Ovary (tissue), 9 donors: ENCODE results near the gene PMS1. TPM values are rescaled to one million over a fixed set of nuclear protein-coding genes. Genes with fewer than 3 reads are reported as not detected.

Source experiments
- DNase-seq, 5 donors: peaks; one replicate each; pipeline ENCODE4 v3.0.0-alpha.2; 2019 to 2020
- H3K27ac ChIP-seq, 2 donors: fragments of 200-600 bp; one replicate each; pipeline versions ENCODE4 v1.5.1 to v1.8.0; 2019 to 2022
- H3K27me3 ChIP-seq: fragments of 200-600 bp; one replicate; pipeline ENCODE4 v1.8.0; 2022
- H3K36me3 ChIP-seq: fragments of 200-600 bp; sonication (generic); one replicate; pipeline ENCODE4 v1.5.1; 2019
- H3K4me1 ChIP-seq: one replicate; pipeline ENCODE4 v1.8.1; 2013; ENCODE audit warnings: mild to moderate bottlenecking, moderate library complexity; ENCODE audit not compliant: insufficient read depth
- H3K4me3 ChIP-seq: fragments of 200-600 bp; sonication (generic); one replicate; pipeline ENCODE4 v1.5.1; 2017
- H3K9me3 ChIP-seq, 2 donors: fragments of 200-600 bp in 1 of 2; sonication (generic) in 1 of 2; one replicate each; pipeline versions ENCODE4 v1.5.1 to v1.8.1; 2013 to 2019; ENCODE audit warnings: mild to moderate bottlenecking in 1 of 2, moderate library complexity in 1 of 2
- CTCF ChIP-seq, 3 donors: fragments of 450-650 bp in 2 of 3; fragments of 200-600 bp in 1 of 3; IDR thresholded peaks; one replicate each; pipeline versions ENCODE4 v1.5.1 to v1.8.0; 2016 to 2022; ENCODE audit warnings: antibody characterized with exemption in 3 of 3, mild to moderate bottlenecking in 1 of 3
- EP300 ChIP-seq: sonication (generic); formaldehyde crosslinking; IDR thresholded peaks from one replicate; pipeline ENCODE4 v1.6.1; 2017; ENCODE audit warnings: antibody characterized with exemption
- POLR2A ChIP-seq: fragments of 450-650 bp; IDR thresholded peaks from one replicate; pipeline ENCODE4 v1.6.1; 2017; ENCODE audit warnings: antibody characterized with exemption, mild to moderate bottlenecking, moderate library complexity
- WGBS, 3 donors: extraction: QIAGEN DNeasy Blood & Tissue Kit in 1 of 3; methylation state at CpG; one replicate each; pipeline versions ENCODE4 v1.1.5 to v1.1.7; 2013 to 2017; 5-methylcytosine and 5-hydroxymethylcytosine counted together
- intact Hi-C, 4 donors: fragments of 100-400 bp; cut with DNase I; formaldehyde crosslinking; loops; one replicate each; pipeline versions ENCODE4 v1.11.0 to v1.15.1; 2022 to 2023
- polyA plus RNA-seq, 2 donors: library from polyadenylated mRNA; stranded (reverse); fragments of 200-250 nt in 1 of 2; fragments of 350-450 nt in 1 of 2; fragmentation: Illumina TruSeq in 1 of 2; extraction: RNeasy Lipid Tissue Mini Kit (QIAGEN cat#74804) in 1 of 2; gene quantifications; one replicate each; pipeline ENCODE4 v1.2.3, GENCODE V29; 2013 to 2014
- total RNA-seq, 7 donors: library from RNA; depleted of rRNA in 2 of 7; stranded (reverse); fragments of >200 nt in 2 of 7; fragmentation: NEBNext Ultra II Directional in 3 of 7; extraction: Animal tissue kit (Norgen Biotek cat#: 25700) in 3 of 7; gene quantifications; one replicate each; pipeline versions ENCODE4 v1.1.0 to v1.2.4, GENCODE V29; 2016 to 2023
- donor health status: DM: no; HTN: no; CAD: no; lungs with moderate emphysema.
- donor health status: DM: no; HTN: no; CAD: no.
- donor health status: Bipolar disorder and iron deficiency.
- donor health status: DM: yes; HTN: yes; CAD: no.
- donor health status: DM: no; HTN: no; CAD: no.
- donor health status: DM: yes; HTN: yes; CAD: no.

Gene PMS1
- total and polyA plus RNA-seq, 9 donors, result 9.0 to 37.0 (median 23.5) TPM

GRCh38 chr2:189799531-189799930, 15.3 kb downstream of the PMS1 start:
- Histone ChIP-seq H3K27ac (no peak overlapping the region), H3K27me3 (peaks cover 3% of the 10 kb centered on the region), H3K4me1 (no peaks in the 10 kb centered on the region), H3K4me3 (no peak overlapping the region), H3K36me3 (no peaks in the 10 kb centered on the region), H3K9me3 (no peaks in the 10 kb centered on the region)
- DNase-seq, result no peak
- TF ChIP-seq CTCF (IDR thresholded peaks at IDR 0.05) (no peak), POLR2A (no peak)
- intact Hi-C loops, result no loop called here
- 67 to 73% (median 68%) methylated on average over 2 of the region's 2 CpGs for WGBS, 3 donors

GRCh38 chr2:189802396-189802912, 18.2 kb downstream of the PMS1 start:
- Histone ChIP-seq H3K4me3 (no peak overlapping the region), H3K4me1 (no peaks in the 10 kb centered on the region), H3K9me3 (no peaks in the 10 kb centered on the region), H3K27me3 (peaks cover 3% of the 10 kb centered on the region), H3K36me3 (no peaks in the 10 kb centered on the region), H3K27ac (no peak overlapping the region)
- 86 to 97% (median 96%) methylated on average over 2 of the region's 2 CpGs for WGBS, 3 donors
- TF ChIP-seq POLR2A, result no peak
- no peak for TF ChIP-seq EP300
- TF ChIP-seq CTCF (IDR thresholded peaks at IDR 0.05), result no peak
- intact Hi-C loops, result no loop called here
- DNase-seq, result no peak

GRCh38 chr2:189803431-189803830, 19.2 kb downstream of the PMS1 start:
- Histone ChIP-seq H3K4me1 (no peaks in the 10 kb centered on the region), H3K36me3 (no peaks in the 10 kb centered on the region), H3K27ac (no peak overlapping the region), H3K9me3 (no peaks in the 10 kb centered on the region), H3K27me3 (peaks cover 3% of the 10 kb centered on the region), H3K4me3 (no peak overlapping the region)
- intact Hi-C loops, result no loop called here
- DNase-seq, result no peak
- WGBS, 3 donors, result 79 to 94% (median 93%) methylated on average over 3 of the region's 3 CpGs
- TF ChIP-seq CTCF (IDR thresholded peaks at IDR 0.05) (no peak), EP300 (no peak), POLR2A (no peak)

GRCh38 chr2:189818249-189819038, 34.2 kb downstream of the PMS1 start:
- Histone ChIP-seq H3K27me3 (no peaks in the 10 kb centered on the region), H3K36me3 (no peaks in the 10 kb centered on the region), H3K9me3 (no peaks in the 10 kb centered on the region), H3K4me1 (no peaks in the 10 kb centered on the region), H3K4me3 (no peak overlapping the region), H3K27ac (no peak overlapping the region)
- intact Hi-C loops, result no loop called here
- TF ChIP-seq POLR2A (no peak), CTCF (IDR thresholded peaks at IDR 0.05) (no peak), EP300 (no peak)
- DNase-seq, result no peak
- WGBS, 3 donors, result 89 to 93% (median 89%) methylated on average over 3 of the region's 3 CpGs
